Renal pelvis (tissue), 12 donors: ENCODE data around the gene RBM24. TPM values are rescaled to one million over a fixed set of nuclear protein-coding genes. Genes with fewer than 3 reads are reported as not detected.

ENCODE experiments used
- DNase-seq: peaks from one replicate; pipeline ENCODE4 v3.0.0-alpha.2; 2013
- long read RNA-seq, 16 experiments: transcript quantifications; one replicate each; lab custom pipeline, GENCODE V29; 2026
- polyA plus RNA-seq, 3 donors: library from polyadenylated mRNA; unstranded; fragments of 120-200 nt; gene quantifications; one replicate each; pipeline ENCODE4 v1.2.1, GENCODE V29; 2013; ENCODE audit not compliant: insufficient read length in 3 of 3

Gene RBM24
- polyA plus RNA-seq = 1 to 10 TPM in 2 of 3 donors, under 1 TPM in 1; 0.37 to 1.2 (median 1.2) TPM
- long read RNA-seq, donor 1, partial matches to known transcripts = 0 of 1 reads
- long read RNA-seq, donor 1, other reads (novel, unspliced or antisense) = 0 of 1 reads
- long read RNA-seq, donor 2, partial matches to known transcripts = 0 of 1 reads
- long read RNA-seq, donor 2, other reads (novel, unspliced or antisense) = 0 of 1 reads
- long read RNA-seq, donor 3 = 0 reads
- long read RNA-seq, donor 4 = 0 reads
- long read RNA-seq, donor 5 = 0 reads
- long read RNA-seq, donor 6 = 0 reads
- long read RNA-seq, donor 7, partial matches to known transcripts = 0 of 1 reads
- long read RNA-seq, donor 7, other reads (novel, unspliced or antisense) = 0 of 1 reads
- long read RNA-seq, donor 8 = 0 reads
- long read RNA-seq, donor 9 = 0 reads
- long read RNA-seq, donor 10 = 0 reads
- long read RNA-seq, donor 11, partial matches to known transcripts = 0 of 1 reads
- long read RNA-seq, donor 11, other reads (novel, unspliced or antisense) = 0 of 1 reads
- long read RNA-seq, donor 12, partial matches to known transcripts = 0 of 1 reads
- long read RNA-seq, donor 12, other reads (novel, unspliced or antisense) = 0 of 1 reads
- long read RNA-seq, donor 13 = 0 reads
- long read RNA-seq, donor 14, partial matches to known transcripts = 0 of 2 reads
- long read RNA-seq, donor 14, other reads (novel, unspliced or antisense) = 0 of 2 reads
- long read RNA-seq, donor 15 = 0 reads
- long read RNA-seq, donor 16, partial matches to known transcripts = 0 of 1 reads
- long read RNA-seq, donor 16, other reads (novel, unspliced or antisense) = 0 of 1 reads

DNA sequence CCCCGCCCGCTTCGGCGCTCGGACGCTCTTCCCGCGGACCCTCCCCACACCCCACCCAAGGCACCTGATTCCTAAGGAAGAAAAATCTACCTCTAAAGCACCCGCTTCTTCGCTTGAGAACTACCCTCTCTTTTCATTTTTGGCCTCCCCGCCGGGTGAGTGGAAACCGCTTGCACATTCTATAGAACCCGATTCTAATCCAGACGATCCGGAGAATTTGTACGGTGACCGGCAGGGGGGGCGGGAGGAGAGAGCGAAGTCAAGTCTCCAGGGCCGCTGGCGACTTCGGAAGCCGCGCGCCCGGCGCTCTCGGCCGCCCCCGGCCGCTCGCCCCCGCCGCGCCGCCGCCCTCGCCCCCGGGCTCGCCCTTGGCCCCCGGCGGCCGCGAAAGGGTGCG lies at the start of gene RBM24:
Gene RBM24, plus strand, starts transcription at position 262 of the 397 bp plus-strand sequence. CDS start 221 bp downstream, outside the sequence.
- peak; percentile 75 for DNase-seq

DNA sequence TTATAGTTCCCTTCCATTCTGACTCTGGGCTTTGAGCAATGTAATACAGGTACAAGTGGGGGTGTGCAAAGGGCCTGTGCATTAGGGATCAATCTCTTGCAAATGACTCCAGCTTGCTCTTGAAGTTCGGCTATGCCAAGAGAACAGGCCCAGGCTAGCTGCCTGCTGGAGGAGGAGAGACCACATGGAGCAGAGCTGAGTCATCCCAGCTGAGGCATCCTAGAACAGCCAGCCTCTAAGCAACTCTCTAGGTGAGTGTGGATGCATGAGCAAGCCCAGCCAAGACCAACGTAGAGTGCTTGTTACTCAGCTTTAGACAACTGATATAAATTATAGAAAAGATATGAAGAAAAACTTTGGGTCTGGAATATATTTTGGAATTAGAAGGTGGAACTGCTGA lies 47.6 kb upstream of the RBM24 start:
- no peak for DNase-seq

DNA sequence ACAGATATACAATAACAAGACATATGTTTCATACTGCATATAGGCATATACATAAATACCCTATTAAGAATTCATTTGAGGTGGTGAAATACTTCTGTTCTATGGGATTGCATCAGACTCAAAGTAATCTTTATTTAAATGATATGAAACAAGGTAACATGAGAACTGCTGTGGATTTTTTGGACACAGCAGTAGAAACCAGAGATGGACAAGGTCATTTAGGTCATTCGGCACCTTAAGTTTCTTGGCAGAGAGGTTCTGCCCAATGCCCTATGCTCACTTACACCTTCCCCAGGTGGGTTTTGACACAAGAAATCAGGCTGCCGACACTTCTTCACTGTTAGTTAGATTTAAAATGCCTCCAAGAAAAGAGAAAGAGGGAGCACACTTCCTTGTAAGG lies 43.9 kb upstream of the RBM24 start:
- DNase-seq = no peak

DNA sequence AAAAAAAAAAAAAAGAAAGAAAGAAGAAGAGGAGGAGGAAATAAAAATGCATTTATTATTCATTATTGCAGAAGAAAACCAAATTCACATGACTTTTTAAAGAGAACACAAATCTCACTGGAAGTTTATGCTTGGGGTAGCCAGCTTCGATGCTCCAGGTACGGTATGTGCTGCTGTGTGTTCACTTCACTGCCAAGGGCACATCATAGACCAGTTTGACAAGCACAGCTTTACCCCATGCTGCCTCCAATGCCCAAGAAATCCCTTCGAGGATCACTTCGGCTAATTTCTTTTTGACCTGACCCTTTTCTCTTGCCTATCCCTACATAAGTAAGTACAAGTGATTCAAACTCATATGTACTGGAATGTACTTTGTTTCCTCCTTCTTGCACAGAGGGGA lies 41.9 kb upstream of the RBM24 start:
- DNase-seq = no peak

DNA sequence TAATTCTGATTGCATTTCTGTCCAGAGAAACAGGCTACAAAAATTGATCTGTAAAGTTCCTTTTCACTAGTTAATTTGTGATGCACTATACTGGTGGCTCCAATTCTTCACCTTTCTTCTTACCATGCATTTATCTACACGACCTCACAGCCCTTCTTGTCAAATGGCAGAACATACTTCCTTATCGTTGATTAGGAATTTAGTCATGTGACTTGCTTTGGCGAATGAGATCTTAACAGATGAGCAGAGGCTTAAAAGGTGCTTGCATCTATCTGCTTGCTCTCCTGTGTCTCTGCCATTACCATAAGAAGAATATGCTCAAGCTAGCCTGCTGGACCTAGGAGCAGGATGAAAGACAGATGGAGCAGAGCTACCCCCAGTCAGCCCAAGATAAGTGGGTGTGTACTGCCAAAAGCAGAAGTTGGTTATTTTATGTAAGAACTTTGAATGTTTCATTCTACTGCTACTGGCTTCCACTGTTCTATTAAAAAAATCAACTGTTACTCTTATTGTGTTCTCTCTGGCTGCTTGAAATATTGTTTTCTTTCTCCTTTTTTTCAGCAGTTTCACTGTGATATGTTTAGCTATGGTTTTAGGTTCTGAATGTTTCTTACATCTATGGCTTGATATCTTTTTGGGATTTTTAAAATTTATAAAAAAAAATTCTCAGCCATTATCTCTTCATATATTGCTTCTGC lies 40.2 kb upstream of the RBM24 start:
- DNase-seq = no peak

DNA sequence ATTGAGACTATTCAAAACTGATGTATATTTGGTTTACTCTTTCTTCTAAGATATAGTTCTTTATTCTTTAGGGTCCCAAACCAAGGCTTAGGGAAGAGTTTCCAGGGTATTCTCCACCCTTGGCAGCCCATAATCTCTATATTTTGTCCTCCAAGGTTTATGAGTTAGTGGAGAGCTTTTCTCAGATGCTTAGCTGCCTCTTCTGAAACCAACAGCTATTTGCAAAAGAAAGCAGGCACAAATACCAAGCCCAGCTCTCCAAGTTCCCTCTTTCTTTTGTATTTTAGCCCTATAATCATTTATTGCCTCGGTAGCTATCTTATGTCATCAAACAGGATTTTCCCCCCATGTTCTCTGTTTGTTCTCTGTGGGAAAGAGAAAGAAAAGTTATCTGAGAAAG lies 39.1 kb upstream of the RBM24 start:
- DNase-seq = no peak

DNA sequence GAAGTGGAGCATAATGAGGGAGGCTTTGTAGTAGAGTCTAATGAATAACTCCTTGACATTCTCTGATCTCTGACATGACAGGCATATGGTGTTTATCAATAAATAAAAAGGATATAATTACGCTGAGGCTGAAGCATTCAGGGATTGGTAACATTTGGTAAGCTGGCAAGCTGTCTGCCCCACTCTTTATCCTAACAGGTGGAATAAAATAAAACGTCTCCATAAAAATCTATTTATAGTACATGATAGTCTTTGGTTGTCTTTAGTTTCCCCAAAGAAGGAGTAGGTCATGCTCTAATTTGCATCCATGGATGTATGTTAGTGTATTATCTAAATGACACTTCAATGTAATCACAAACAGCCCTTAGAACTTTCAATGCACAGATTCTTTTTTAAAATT lies 30.9 kb upstream of the RBM24 start:
- no peak for DNase-seq

DNA sequence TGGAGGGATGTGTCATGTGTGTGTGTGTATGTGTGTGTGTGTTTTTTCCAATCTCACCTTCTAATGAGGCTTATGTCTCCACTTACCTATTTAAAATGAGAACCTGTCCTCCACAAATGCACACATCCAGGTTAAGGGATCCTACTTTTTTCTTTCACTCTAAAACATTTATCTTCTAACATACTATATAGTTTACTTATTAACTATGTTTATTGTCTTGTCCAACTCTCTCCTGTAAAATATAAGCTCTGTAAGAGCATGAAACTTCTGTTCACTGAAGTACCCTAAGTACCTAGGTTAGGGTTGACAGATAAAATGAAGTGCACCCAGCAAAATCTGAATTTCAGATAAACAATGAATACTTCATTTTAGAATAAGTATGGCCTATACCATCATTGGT lies 29.2 kb upstream of the RBM24 start:
- no peak for DNase-seq

DNA sequence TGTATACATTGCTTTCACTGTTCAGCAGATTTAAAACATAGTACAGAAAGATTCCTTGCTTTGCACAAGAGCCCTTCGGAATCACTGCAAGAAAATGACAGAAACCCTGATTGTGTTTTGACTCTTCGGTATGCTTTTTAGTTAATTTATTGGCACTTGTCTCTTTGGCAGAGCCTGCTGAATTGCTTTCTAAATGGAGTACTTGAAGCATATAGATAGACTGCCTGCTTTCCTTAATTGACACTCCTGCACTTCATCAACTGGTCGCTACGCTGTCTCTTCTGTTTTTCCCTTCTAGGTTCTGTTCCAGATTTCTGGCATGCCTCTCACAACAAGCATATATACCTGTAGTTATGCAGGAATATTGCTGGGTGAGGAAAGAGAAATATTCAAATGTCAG lies 22.4 kb upstream of the RBM24 start:
- no peak for DNase-seq

DNA sequence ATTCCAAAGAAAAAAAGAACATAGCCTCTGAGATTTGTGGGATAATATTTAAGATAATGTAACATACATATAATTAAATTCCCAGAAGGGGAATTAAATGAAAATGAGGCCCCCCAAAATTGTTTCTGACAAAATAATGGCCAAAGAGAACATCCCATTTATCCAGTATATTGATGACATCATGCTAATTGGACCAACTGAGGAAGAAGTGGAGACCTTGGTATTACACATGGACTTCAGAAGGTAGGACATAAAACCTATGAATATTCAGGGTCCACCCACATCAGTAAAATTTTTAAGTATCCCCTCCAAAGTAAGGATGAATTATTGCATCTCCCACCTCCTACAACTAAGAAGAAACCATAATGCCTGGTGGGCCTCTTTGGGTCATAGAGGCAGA lies 15.6 kb upstream of the RBM24 start:
- no peak for DNase-seq

DNA sequence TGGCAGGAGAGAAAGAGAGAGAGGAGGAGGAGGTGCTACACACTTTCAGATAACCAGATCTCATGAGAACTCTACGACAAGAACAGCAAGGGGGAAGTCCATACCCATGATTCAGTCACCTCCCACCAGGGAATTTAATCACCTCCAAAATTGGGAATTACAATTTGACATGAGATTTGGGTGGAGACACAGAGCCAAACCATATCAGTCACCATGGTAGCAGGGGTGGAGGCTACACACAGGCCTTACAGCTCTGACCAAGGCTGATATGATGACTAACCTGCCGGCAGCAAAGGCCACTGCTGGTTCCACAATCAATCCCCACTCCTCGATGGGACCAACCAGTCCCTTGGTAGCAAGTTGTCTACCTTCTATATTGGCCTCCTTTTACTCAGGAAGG lies 13.6 kb upstream of the RBM24 start:
- no peak for DNase-seq

DNA sequence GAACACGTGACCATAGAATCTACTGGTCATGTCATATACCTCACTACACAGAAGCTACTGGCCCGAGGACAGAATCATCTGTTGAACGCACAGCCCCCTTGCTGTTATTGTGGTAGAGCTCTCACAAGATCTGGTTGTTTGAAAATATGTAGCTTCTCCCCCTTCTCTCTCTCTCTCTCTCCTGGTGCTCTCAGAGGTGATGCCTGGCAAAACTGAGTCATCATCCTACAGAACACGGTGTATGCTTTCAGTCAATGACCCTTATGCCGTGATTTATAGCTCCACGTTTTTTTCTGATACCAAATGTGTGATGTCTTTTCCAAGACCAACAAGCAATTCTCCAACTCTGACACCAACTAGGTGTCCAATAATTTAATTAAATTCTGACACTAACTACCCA lies 13.0 kb upstream of the RBM24 start:
- no peak for DNase-seq

DNA sequence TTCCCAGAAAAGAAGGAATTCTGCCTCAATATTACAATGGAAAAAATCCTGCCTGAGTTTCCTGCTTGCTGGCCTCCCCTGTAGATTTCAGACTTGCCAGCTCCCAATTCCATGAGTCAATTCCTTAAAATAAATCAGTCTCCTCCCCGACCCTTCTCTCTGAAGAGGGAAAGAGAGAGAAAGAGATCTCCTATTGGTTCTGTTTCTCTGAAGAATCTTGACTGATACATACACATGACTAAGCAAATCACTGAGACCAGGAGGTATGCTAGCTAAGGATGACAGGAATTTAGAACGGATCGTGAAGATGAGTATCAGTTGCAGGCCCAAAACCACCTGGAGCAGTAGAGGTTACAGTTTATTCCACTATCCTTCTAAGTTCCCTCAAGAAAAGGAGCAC lies 11.3 kb upstream of the RBM24 start:
- DNase-seq = no peak

DNA sequence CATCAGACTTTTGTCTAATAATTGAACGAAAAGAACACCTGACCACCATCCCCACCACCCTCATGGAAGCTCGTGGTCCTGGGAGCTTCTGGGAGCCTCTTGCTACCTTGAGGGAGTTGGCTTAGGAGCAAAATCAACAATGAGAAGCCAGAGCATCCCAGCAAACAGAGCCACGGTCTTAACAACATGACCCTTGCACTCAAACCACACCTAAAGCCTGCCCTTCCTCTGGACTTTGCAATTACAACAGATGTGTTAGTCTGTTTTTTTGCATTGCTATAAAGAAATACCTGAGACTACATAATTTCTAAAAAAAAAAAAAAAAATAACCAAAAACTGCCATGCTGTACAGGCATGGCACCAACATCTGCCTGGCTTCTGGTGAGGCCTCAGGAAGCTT lies 9.5 kb upstream of the RBM24 start:
- DNase-seq = no peak

DNA sequence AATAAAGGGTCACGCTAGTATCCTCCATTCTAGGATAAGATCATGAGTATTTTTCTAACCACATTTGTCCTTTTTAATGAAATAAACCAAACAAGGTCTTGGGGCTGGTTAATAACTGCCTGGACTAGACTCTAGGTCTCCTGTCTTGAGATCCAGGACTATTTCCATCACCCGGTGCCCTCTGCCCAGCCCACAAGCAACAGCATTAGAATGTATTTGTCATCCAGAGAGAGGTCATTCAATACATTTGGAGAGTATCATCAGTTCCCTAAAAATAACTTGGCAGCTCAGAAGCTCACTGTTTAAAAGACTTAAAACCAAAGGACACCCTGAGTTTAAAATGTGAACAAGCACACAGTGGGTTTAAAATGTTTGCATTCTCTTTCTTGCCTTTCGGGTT lies 4.4 kb upstream of the RBM24 start:
- DNase-seq = no peak

DNA sequence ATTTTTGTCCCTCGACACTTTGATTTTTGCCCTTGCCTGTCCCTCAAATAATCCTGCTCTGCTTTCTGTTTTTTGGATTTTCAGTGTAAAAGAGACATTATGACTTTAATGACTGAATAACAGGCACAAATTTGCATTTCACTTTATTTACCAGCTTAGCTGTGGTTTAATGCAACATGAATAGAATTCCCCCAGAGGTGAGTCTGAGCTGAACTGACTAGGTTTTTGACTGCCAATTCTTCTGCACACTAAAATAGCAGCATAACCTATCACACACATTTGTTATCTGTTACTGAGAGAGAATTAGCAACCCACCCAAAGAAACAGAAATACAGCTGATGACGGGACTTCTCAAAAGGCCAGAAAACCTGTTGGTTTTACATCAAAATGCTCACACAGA lies 3.9 kb upstream of the RBM24 start:
- DNase-seq = no peak

DNA sequence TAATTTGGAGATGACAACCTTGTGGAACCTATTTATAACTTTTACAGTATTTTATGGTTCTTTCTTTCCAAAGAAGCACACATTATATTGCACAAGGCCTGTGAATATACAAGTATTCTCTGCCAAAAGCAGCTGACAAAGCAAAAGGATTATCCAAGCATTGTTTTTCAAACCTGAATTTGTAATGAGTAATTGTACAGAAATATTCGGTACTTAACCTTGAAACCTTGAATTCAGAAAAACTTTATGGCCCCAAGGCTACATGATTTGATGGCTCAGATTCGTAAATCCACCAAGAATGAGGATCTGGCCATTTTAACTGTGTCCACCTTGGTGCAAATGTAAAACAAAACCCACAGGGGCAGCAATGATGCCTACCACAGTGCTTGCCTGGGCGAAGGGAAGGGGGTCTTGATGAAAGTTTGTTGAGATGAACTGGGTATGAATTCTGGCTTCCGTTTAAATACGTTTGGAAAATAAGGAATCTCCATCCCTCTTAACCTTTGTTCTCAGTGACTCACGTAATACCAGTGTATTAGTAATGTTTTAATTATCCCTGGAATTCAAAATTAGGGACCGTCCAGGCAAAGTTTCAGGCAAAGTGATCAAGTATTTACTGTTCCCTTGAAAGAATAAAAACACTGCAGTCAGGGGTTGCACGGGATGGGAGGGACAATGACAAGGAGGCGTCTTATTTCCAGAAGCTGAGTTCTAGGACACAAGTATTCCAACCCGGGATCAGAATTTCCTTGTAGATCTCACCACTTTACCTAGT lies 2.7 kb upstream of the RBM24 start:
- DNase-seq = no peak

DNA sequence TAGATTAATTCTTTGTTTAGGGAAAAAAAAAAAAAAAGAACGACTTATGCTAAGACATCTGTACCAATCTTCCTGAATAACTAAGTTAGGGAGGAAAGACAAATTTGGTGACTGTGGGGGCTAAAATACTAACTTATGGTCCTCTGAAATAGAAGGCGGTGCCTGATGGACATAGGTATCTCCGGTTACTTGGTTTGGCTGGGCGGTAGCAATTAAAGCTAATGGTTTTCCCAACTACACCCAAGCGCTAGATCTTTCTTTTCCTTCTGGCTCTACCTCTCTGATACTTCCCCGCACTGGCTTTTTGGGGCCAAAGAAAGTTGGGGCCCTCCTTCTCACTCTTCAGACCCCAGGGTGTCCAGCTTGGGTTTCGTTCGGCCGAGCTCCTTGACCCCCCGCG lies 1.0 kb upstream of the RBM24 start:
- DNase-seq = no peak

DNA sequence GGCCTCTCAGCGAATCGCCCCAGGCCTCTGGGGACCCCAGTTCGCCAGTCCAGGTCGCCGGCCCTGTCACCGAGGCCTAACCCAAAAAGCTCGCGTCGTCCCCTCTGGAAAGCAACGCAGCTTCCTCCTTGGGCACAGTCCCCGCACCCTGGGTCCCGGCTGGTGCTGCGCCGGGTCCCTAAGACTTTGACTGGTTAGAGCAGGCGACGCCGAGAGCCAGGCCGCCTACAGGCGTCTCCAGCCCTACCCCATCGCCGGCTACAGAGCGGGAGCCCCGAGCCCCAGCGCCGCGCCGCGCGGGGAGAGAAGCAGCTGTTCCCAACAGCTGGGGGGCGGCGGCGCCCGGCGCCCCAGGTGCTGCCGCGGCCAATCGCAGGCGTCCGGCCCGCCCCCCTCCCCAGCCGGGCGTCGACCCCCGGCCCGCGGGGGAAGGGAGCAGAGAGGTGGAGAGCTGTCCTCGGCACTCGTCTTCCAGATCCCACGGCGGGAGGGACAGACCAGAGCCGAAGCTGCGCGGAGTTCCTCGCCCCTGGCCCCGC lies 540 bp upstream of the RBM24 start:
- DNase-seq = peak; percentile 29

DNA sequence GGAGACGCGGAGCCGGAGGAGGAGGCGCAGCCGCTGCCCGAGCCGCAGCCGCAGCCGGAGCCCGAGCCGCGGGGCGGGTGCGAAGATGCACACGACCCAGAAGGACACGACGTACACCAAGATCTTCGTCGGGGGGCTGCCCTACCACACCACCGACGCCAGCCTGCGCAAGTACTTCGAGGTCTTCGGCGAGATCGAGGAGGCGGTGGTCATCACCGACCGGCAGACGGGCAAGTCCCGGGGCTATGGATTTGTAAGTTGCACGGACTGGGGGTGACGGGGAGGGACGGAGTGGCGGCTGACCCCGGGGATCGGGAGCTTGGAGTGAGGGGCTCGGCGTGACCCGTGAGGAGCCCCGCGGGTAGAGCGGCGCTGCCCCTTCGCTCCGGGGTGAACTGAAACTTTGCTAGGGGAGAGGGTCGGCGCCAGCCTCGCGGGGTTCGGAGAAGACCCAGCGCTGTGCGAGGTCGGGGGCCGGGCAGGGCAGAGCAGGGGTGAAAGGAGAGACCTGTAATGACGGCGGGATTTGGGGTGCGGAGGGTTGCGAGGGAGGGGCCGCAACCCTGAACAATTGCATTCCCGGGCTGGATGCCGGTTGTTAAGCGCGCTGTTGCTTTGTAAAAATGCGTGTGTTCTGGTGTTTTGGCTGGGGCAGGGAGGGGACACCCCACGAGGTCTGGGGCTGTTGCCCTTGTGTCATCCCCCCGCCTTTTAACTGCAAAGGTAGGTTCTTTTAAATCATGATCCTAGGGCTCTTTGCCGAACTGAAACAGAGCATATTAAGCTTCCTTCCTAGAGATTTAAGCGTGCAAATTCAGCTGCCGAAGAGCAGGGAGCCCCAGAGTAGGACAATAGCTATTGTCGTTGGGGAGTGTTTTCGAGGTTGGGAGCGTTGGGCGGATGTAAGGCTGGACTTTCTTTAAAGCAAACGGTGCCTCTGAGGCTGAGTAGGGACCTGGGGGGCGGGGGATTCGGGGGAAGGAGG lies 628 bp downstream of the RBM24 start:
- DNase-seq = peak; percentile 15
